Activated naive CD8-positive, alpha-beta T cell treated with anti-CD3 and anti-CD28 coated beads, Interleukin-2, amount 50 U/mL, for 24 hours (primary cell): ENCODE measurements around the gene RAB8B.

Source experiments
- ATAC-seq: fragments of 150-1000 bp; cut with Tn5 transposase; one replicate; pipeline ENCODE4 v1.10.0; 2021
- DNase-seq: peaks from one replicate; pipeline ENCODE4 v3.0.0; 2021
- H3K27ac Mint-ChIP-seq: one replicate; pipeline ENCODE4 v1.8.0; 2021; ENCODE audit warnings: mild to moderate bottlenecking, mixed read lengths
- H3K27me3 Mint-ChIP-seq: one replicate; pipeline ENCODE4 v1.8.0; 2021; ENCODE audit warnings: mixed read lengths
- H3K36me3 Mint-ChIP-seq: one replicate; pipeline ENCODE4 v1.8.0; 2021; ENCODE audit warnings: low read depth, mixed read lengths
- H3K4me1 Mint-ChIP-seq: one replicate; pipeline ENCODE4 v1.8.0; 2021; ENCODE audit warnings: mixed read lengths
- H3K4me3 Mint-ChIP-seq: one replicate; pipeline ENCODE4 v1.8.0; 2021; ENCODE audit warnings: mild to moderate bottlenecking, moderate library complexity, mixed read lengths
- H3K9me3 Mint-ChIP-seq: one replicate; pipeline ENCODE4 v1.8.0; 2021; ENCODE audit warnings: mixed read lengths

Gene RAB8B

DNA sequence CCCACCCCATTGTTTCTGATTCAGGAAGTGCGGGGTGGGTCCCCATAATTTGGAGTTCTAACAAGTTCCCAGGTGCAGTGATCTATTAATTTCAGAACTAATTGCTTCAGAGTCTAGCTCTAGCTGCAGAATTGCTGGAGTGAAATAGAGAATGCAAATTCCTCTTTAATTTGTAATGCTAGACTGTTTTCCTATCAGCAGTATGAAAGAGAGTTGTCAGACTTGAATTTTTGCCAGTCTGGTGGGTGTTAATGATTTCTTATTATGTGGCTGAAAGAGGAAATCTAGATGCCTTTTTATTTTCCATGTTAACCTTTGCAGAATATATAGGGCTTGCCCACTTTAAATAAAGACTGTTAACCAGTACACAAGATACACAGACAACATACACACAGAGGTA, 111.7 kb downstream of the RAB8B start:
- no peak overlapping the region for H3K4me3 Mint-ChIP-seq
- ATAC-seq: no peak
- no peak for DNase-seq
- H3K4me1 Mint-ChIP-seq: peaks cover 6% of the 10 kb centered on the region
- peaks cover 17% of the 10 kb centered on the region for H3K36me3 Mint-ChIP-seq
- no peak overlapping the region for H3K27ac Mint-ChIP-seq
- H3K9me3 Mint-ChIP-seq: no peaks in the 10 kb centered on the region
- H3K27me3 Mint-ChIP-seq: no peaks in the 10 kb centered on the region

DNA sequence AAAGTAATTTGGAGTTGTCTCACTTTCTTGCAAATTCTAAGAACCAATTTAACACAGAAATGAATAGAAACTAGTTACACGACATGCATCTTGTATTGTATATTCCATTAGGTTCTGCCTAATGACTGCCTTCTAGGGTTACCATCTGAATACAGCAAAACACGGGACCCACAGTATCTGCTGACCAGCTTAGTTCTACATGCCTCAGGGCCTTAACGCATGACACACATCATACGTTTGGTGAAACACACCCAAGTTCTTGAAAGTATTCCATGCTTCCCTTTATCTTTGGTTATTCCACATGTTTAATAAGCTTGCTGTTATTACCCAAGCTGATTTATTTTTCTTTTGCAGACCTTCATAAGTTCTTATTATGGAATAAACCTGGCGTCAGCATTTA, 115.9 kb downstream of the RAB8B start:
- peaks cover 12% of the 10 kb centered on the region for H3K36me3 Mint-ChIP-seq
- H3K27ac Mint-ChIP-seq: no peak overlapping the region
- DNase-seq: no peak
- H3K4me1 Mint-ChIP-seq: peaks cover 3% of the 10 kb centered on the region
- no peaks in the 10 kb centered on the region for H3K9me3 Mint-ChIP-seq
- no peak for ATAC-seq
- H3K27me3 Mint-ChIP-seq: no peaks in the 10 kb centered on the region
- H3K4me3 Mint-ChIP-seq: no peak overlapping the region

DNA sequence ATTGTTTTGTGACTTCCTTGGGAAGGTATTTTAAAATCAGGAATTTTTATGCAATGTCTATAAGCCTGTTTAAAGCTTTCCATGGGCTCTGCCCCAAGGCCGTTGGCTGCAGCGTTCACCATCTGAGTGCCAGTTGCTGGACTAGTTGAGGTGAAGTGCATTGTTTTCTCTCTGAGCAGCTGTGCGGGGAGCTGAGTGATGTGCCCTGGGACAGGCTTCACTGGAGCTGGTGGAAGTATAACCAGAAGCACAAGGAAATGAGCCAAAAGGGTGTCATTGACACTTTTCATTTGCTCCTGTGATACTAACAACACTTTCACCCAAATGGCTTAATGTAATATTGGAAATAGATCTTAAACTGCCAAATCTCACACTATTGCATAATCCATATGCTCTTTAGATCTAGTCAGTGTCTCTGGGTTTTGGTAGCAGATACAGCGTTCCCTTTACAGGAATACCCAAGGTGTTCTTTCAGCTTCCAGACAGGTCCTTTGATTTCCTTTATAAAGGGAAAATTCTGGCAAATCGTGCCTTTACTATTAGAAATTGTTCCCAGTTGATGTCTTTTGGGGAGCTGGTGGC, 117.2 kb downstream of the RAB8B start:
- Mint-ChIP-seq H3K27me3 (no peaks in the 10 kb centered on the region), H3K4me3 (no peak overlapping the region), H3K4me1 (no peaks in the 10 kb centered on the region), H3K9me3 (no peaks in the 10 kb centered on the region), H3K36me3 (peaks cover 15% of the 10 kb centered on the region), H3K27ac (no peak overlapping the region)
- DNase-seq (no peak), ATAC-seq (no peak)

DNA sequence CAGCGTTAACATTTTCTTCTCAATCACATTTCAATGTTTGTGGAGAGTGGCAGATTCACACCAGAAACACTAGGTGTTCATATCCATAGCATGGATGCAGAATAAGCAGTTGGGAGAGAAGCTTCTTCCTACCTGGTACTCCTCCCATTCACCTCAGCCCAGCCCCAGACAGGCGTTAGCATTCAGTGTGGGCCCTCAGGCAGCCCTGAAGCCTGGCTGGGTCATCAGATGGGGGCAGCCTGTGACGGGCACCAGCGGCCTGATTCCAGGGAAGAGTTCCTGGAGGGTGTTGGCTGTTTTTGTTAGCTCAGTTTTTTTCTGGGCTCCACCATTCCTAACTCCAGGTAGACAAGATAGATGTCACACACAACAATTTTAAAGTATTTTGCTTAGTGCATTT, 119.1 kb downstream of the RAB8B start:
- Mint-ChIP-seq H3K9me3 (no peaks in the 10 kb centered on the region), H3K4me3 (no peak overlapping the region), H3K27ac (no peak overlapping the region), H3K36me3 (peaks cover 8% of the 10 kb centered on the region), H3K4me1 (no peaks in the 10 kb centered on the region), H3K27me3 (no peaks in the 10 kb centered on the region)
- ATAC-seq (no peak), DNase-seq (no peak)

DNA sequence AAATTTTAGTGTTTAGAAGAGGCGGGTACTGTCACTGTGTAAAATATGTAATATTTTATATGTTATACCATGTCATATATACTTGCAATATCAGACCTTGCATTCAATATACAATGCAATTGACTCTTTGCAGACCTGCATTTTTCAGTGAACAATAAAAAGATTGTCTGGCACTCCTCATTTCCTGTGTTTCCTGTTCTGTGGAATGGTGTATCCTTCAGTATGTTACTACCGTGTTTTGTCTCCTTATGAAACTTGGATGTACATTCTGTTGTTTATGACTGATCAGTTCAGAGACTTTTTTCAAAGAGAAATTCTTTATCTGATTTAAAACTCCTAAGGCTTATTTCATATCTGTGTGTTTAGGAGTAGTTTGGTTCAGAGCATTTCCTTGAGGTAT, 119.5 kb downstream of the RAB8B start:
- no peak for ATAC-seq
- DNase-seq: no peak
- Mint-ChIP-seq H3K27ac (no peak overlapping the region), H3K36me3 (peaks cover 8% of the 10 kb centered on the region), H3K4me1 (no peaks in the 10 kb centered on the region), H3K27me3 (no peaks in the 10 kb centered on the region), H3K9me3 (no peaks in the 10 kb centered on the region), H3K4me3 (no peak overlapping the region)

DNA sequence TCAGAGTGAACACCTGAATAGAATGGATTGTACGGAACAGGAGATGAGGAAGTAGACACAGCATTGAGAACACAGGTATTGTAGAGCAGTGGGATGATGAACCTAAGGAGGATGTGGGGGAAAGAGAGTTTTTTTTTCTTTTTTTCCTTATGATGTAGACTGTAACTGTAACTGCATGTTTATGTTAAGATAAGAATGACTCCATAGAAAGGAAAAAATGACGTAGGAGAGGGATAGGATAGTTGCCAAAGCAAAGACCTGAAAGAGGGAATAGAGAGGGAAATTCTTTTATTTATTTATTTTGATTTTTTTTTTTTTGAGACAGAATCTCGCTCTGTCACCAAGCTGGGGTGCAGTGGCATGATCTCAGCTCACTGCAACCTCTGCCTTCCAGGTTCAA, 121.2 kb downstream of the RAB8B start:
- DNase-seq: no peak
- Mint-ChIP-seq H3K4me1 (no peaks in the 10 kb centered on the region), H3K27ac (no peak overlapping the region), H3K36me3 (peaks cover 4% of the 10 kb centered on the region), H3K9me3 (no peaks in the 10 kb centered on the region), H3K4me3 (no peak overlapping the region), H3K27me3 (no peaks in the 10 kb centered on the region)
- no peak for ATAC-seq

DNA sequence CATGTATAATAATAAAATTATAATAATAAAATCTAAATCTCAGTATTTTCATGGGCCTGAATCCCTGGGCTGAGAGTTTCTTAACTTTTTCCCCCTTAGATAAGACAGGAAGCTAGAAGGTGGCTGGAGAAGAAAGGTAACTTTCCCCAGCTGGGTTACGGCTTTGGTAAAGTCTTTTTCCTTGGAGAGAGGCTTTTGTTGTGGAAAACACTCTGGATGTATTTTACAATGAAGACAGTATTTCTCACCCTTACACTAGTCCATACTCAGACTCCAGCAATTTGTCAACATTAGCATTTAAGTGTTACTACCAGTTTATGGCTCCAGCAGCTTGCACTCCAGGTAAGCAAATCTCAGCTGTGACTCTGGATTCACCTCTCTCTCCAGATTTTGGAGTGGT, 122.9 kb downstream of the RAB8B start:
- H3K9me3 Mint-ChIP-seq: no peaks in the 10 kb centered on the region
- DNase-seq: no peak
- H3K4me3 Mint-ChIP-seq: no peak overlapping the region
- ATAC-seq: no peak
- H3K4me1 Mint-ChIP-seq: no peaks in the 10 kb centered on the region
- H3K27me3 Mint-ChIP-seq: no peaks in the 10 kb centered on the region
- peaks cover 4% of the 10 kb centered on the region for H3K36me3 Mint-ChIP-seq
- H3K27ac Mint-ChIP-seq: no peak overlapping the region

DNA sequence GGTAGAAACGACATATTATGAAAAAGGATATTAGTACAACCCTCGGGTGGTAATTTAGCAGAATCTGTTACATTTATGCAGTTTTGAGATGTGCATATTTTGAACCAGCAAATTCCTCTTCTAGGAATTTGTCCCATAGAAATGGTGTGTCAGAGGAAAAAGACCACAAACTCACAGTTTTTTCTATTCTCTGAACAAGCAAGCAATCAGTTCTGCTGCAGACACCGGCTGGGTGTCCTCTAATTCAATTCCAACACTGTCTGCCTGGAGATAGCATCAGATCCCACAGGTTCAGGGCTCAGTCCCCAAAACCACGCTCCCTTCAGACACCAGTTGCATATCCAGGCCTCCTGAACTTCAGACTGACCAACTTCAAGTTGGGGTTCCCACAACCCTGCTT, 124.4 kb downstream of the RAB8B start:
- no peak overlapping the region for H3K4me3 Mint-ChIP-seq
- no peaks in the 10 kb centered on the region for H3K4me1 Mint-ChIP-seq
- no peak overlapping the region for H3K27ac Mint-ChIP-seq
- H3K27me3 Mint-ChIP-seq: no peaks in the 10 kb centered on the region
- no peaks in the 10 kb centered on the region for H3K9me3 Mint-ChIP-seq
- ATAC-seq (no peak), DNase-seq (no peak)
- H3K36me3 Mint-ChIP-seq: peaks cover 4% of the 10 kb centered on the region

DNA sequence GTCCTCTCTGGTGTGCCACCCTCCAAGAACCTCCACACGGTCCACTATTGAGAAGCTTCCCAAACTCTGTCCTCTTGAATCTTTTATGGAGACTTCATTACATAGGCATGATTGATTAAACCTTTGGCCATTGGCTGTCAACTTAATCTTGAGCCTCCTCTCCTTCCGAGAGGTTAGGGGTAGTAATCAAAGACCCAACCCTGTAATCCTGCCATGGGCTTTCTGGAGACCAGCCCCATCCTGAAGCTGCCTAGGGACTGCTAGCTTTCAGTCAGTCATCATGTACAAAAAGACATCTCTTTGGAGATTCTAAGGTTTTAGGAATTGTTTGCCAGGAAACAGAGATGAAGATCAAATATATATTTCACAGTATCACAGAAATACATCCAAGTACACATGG, 125.0 kb downstream of the RAB8B start:
- no peaks in the 10 kb centered on the region for H3K9me3 Mint-ChIP-seq
- no peaks in the 10 kb centered on the region for H3K27me3 Mint-ChIP-seq
- no peak for ATAC-seq
- H3K4me3 Mint-ChIP-seq: no peak overlapping the region
- peaks cover 4% of the 10 kb centered on the region for H3K36me3 Mint-ChIP-seq
- DNase-seq: no peak
- H3K27ac Mint-ChIP-seq: no peak overlapping the region
- no peaks in the 10 kb centered on the region for H3K4me1 Mint-ChIP-seq
